Hepatocyte (in vitro differentiated cells): ENCODE measurements around the gene FKBP14.

ENCODE experiments used
- EZH2 ChIP-seq: fragments of 200-600 bp; sonication (generic); IDR thresholded peaks from 2 replicates; pipeline ENCODE4 v1.6.1; 2016; ENCODE audit warnings: antibody characterized with exemption, mild to moderate bottlenecking, borderline replicate concordance
- TF ChIP-seq, protein P1 (sequence below): fragments of 200-600 bp; sonication (generic); IDR thresholded peaks from 2 replicates; pipeline ENCODE4 v1.5.1; 2016; ENCODE audit warnings: antibody characterized with exemption, mild to moderate bottlenecking; ENCODE audit not compliant: poor library complexity

- TF ChIP-seq, protein P1, sequence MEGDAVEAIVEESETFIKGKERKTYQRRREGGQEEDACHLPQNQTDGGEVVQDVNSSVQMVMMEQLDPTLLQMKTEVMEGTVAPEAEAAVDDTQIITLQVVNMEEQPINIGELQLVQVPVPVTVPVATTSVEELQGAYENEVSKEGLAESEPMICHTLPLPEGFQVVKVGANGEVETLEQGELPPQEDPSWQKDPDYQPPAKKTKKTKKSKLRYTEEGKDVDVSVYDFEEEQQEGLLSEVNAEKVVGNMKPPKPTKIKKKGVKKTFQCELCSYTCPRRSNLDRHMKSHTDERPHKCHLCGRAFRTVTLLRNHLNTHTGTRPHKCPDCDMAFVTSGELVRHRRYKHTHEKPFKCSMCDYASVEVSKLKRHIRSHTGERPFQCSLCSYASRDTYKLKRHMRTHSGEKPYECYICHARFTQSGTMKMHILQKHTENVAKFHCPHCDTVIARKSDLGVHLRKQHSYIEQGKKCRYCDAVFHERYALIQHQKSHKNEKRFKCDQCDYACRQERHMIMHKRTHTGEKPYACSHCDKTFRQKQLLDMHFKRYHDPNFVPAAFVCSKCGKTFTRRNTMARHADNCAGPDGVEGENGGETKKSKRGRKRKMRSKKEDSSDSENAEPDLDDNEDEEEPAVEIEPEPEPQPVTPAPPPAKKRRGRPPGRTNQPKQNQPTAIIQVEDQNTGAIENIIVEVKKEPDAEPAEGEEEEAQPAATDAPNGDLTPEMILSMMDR, result no peak
- TF ChIP-seq EZH2, result no peak
Measured at GRCh38 chr7:29962035-29962434, 64.5 kb downstream of the FKBP14 start.
